ENCODE measurements around the gene CNR2. TPM values are rescaled to one million over a fixed set of nuclear protein-coding genes. Genes with fewer than 3 reads are reported as not detected.

Gene CNR2
- total RNA-seq, 1 donor, result not detected

DNA sequence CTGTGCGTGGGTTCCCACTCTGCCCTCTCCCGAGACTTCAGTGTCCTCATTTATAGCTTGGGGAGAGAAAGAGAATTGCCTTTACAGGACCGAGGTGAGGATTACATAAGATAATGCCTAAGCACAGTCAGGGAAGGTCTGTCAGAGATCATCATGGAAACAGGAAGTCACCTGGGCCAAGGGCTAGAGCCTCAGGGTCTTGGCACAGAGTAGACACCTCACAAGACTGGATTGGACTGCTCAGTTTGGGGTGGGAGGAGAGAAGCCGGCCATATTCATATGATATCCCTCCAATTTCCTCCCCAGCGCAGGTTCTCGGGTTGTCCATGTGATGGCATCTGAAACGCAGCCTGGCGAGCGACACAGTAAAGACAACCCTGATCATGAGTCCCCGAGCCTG, 3.8 kb downstream of the CNR2 start:
- no peak for DNase-seq (ENCODE audit: low read depth)
- no peak for TF ChIP-seq CTCF (IDR thresholded peaks at IDR 0.05; ENCODE audit: insufficient read depth, low read depth, low read length)
- no peak overlapping the region for H3K4me3 ChIP-seq (ENCODE audit: low read depth, low read length)

- no peak for DNase-seq (ENCODE audit: low read depth)
- TF ChIP-seq CTCF (IDR thresholded peaks at IDR 0.05; ENCODE audit: insufficient read depth, low read depth, low read length), result no peak
- H3K4me3 ChIP-seq (ENCODE audit: low read depth, low read length), result no peak overlapping the region
These were observed 4.5 kb downstream of the CNR2 start for GRCh38 chr1:23908453-23909341.

DNA sequence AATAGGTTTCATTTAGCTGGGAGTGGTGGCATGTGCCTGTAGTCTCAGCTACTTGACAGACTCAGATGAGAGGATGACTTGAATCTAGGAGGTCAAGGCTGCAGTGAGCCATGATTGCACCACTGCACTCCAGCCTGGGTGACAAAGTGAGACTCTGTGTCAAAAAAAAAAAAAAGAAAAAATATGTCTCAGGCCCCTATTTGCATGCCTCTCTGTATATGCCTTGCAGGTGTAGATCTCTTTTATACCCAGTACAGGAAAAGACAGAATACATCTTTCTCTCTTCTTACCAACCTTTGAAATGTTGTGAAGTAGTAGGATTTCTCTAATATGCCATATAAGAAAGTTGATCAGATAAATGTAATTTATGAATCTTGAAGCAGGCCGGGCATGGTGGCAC, 6.4 kb downstream of the CNR2 start:
- no peak for DNase-seq (ENCODE audit: low read depth)
- TF ChIP-seq CTCF (IDR thresholded peaks at IDR 0.05; ENCODE audit: insufficient read depth, low read depth, low read length), result no peak
- H3K4me3 ChIP-seq (ENCODE audit: low read depth, low read length), result no peak overlapping the region

DNA sequence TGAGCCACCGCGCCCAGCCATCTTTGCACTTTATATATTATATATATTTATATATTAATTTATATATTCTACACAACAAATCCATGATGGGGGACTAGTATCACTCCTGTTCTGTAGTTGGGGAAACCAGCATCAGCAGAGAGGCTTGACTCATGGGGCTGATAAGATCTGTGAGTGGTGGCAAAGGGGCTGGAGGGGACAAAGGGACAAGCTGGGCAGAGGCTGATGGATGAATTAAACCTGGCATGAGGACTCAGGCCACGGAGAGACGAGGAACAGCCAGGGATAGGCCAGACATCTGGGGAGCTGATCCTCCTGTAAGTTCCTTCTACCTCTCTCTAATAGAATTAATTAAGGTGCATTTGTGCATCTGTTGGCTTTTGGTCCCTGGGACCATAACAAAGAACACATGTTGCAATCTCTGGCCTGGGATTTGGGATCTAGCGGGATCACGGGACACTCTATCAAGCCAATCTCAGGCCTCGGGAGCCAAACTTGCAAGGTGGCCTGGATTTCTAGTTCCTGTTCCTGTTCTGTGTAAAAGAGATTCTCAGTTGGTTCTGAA, 7.6 kb downstream of the CNR2 start:
- TF ChIP-seq CTCF (IDR thresholded peaks at IDR 0.05; ENCODE audit: insufficient read depth, low read depth, low read length), result no peak
- no peak for DNase-seq (ENCODE audit: low read depth)
- no peak overlapping the region for H3K4me3 ChIP-seq (ENCODE audit: low read depth, low read length)

DNA sequence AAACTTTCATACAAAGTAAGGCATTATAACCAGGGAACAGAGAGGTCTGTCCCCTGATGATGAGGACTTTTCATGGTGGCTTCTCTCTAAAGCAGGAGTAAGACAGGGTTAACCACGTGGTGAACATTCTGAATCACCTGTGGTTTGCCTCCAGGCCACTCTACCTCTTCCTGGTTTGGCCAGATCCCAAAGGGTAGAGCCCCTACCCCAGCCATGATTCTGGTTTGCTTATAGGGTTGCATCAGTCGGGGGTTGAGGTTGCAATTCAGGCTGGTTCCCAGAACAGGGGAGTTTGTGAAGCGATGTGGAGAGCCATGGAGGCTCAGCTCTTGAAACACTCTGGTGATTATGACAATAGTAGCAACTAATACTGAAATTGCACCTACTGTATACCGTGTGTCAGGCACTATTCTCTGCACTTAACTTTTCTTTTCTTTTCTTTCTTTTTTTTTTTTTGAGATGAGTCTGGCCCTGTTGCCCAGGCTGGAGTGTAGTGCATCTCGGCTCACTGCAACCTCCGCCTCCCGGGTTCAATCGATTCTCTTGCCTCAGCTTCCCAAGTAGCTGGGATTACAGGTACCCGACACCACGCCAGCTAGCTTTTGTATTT, 8.3 kb downstream of the CNR2 start:
- DNase-seq (ENCODE audit: low read depth), result no peak
- no peak for TF ChIP-seq CTCF (IDR thresholded peaks at IDR 0.05; ENCODE audit: insufficient read depth, low read depth, low read length)
- H3K4me3 ChIP-seq (ENCODE audit: low read depth, low read length), result no peak overlapping the region

DNA sequence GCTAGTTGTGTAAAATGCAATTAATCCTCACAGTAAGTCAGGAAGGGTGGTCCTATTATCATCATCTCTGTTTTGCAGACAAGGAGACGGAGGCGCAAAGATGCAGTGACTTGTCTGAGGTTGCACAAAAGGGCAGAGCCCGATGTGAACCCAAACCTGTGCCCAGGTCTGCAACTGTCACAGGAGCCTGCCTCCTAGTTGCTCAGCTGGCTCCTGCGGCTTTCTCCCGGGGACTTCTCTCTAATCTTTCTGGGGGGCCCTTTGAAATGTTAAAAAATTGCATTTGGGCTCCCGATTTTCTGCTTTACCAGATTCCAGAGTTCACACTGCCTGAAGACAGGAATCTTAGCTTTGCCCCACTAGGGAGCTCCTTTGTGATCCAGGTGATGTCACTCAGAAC, 9.4 kb downstream of the CNR2 start:
- TF ChIP-seq CTCF (IDR thresholded peaks at IDR 0.05; ENCODE audit: insufficient read depth, low read depth, low read length), result no peak
- DNase-seq (ENCODE audit: low read depth), result no peak
- no peak overlapping the region for H3K4me3 ChIP-seq (ENCODE audit: low read depth, low read length)

All from fibroblast of villous mesenchyme (primary cell).